MG63 (cell line): ENCODE measurements around the gene EYA2. TPM values are rescaled to one million over a fixed set of nuclear protein-coding genes. Genes with fewer than 3 reads are reported as not detected.
"Not testable (repeated sequence)": the region's sequence is repeated elsewhere in the genome, so short reads cannot be mapped to it uniquely, and the experiment has no call there.

Experiments used
- DNase-seq: peaks from one replicate; pipeline ENCODE4 v3.0.0-alpha.2; 2020
- H3K27me3 ChIP-seq: fragments of 250-450 bp; sonication (Bioruptor Pico); 2 replicates; pipeline ENCODE4 v1.5.1; 2020; ENCODE audit warnings: mild to moderate bottlenecking, moderate library complexity
- H3K36me3 ChIP-seq: fragments of 250-450 bp; sonication (Bioruptor Pico); 2 replicates; pipeline ENCODE4 v1.5.1; 2020; ENCODE audit warnings: mild to moderate bottlenecking, moderate library complexity
- H3K4me3 ChIP-seq: fragments of 250-450 bp; sonication (Bioruptor Pico); 2 replicates; pipeline ENCODE4 v1.5.1; 2020; ENCODE audit warnings: mild to moderate bottlenecking, moderate library complexity
- H3K9me3 ChIP-seq: fragments of 250-450 bp; sonication (Bioruptor Pico); 2 replicates; pipeline ENCODE4 v1.5.1; 2020; ENCODE audit warnings: mild to moderate bottlenecking, moderate library complexity
- total RNA-seq: library from RNA; depleted of rRNA; stranded (reverse); fragments of >200 nt; shearing (Covaris generic); gene quantifications from 2 replicates; pipeline ENCODE4 v1.2.3, GENCODE V29; 2014; ENCODE audit warnings: low replicate concordance

The EYA2 gene
- total RNA-seq, 1 experiment from 2014 or later: 37.0 TPM

- H3K27me3 ChIP-seq: no peaks in the 10 kb centered on the region
- no peak overlapping the region for H3K4me3 ChIP-seq
- H3K9me3 ChIP-seq: no peaks in the 10 kb centered on the region
- no peaks in the 10 kb centered on the region; the same call in 1 of the 2 replicates for H3K36me3 ChIP-seq
- DNase-seq: no peak
Observed at GRCh38 chr20:47202733-47203667, 308.4 kb downstream of the EYA2 start.

- H3K36me3 ChIP-seq: peaks cover 8% of the 10 kb centered on the region
- H3K4me3 ChIP-seq: no peak overlapping the region
- no peaks in the 10 kb centered on the region for H3K9me3 ChIP-seq
- peak; percentile 34 for DNase-seq
- no peaks in the 10 kb centered on the region for H3K27me3 ChIP-seq
Observed at GRCh38 chr20:47204008-47204849, 309.6 kb downstream of the EYA2 start.

GRCh38 chr20:47204850-47205122 is 310.1 kb downstream of the EYA2 start:
- H3K27me3 ChIP-seq, H3K4me3 ChIP-seq, DNase-seq, H3K9me3 ChIP-seq: not testable (repeated sequence)
- peaks cover 14% of the 10 kb centered on the region for H3K36me3 ChIP-seq

GRCh38 chr20:47205577-47206123 is 311.0 kb downstream of the EYA2 start:
- DNase-seq: peak; percentile 88
- H3K4me3 ChIP-seq: no peak overlapping the region

GRCh38 chr20:47206552-47206951 is 311.9 kb downstream of the EYA2 start:
- H3K27me3 ChIP-seq, DNase-seq, H3K9me3 ChIP-seq, H3K4me3 ChIP-seq: not testable (repeated sequence)
- peaks cover 29% of the 10 kb centered on the region for H3K36me3 ChIP-seq

More at GRCh38 chr20:47205577-47206123, 311.0 kb downstream of the EYA2 start:
- Histone ChIP-seq H3K27me3 (no peaks in the 10 kb centered on the region), H3K36me3 (peaks cover 20% of the 10 kb centered on the region), H3K9me3 (no peaks in the 10 kb centered on the region)

- Histone ChIP-seq H3K4me3 (no peak overlapping the region), H3K27me3 (no peaks in the 10 kb centered on the region), H3K36me3 (peaks cover 34% of the 10 kb centered on the region), H3K9me3 (no peaks in the 10 kb centered on the region)
- no peak for DNase-seq
Observed at GRCh38 chr20:47206962-47207641, 312.5 kb downstream of the EYA2 start.

- DNase-seq: no peak
- no peak overlapping the region for H3K4me3 ChIP-seq
- H3K36me3 ChIP-seq: peaks cover 49% of the 10 kb centered on the region
- H3K27me3 ChIP-seq: no peaks in the 10 kb centered on the region
- no peaks in the 10 kb centered on the region for H3K9me3 ChIP-seq
Observed at GRCh38 chr20:47208534-47209174, 314.0 kb downstream of the EYA2 start.

- Histone ChIP-seq H3K36me3 (peaks cover 58% of the 10 kb centered on the region), H3K27me3 (no peaks in the 10 kb centered on the region), H3K9me3 (no peaks in the 10 kb centered on the region), H3K4me3 (no peak overlapping the region)
- no peak for DNase-seq
Observed at GRCh38 chr20:47209982-47210381, 315.3 kb downstream of the EYA2 start.

- no peak overlapping the region for H3K4me3 ChIP-seq
- no peak for DNase-seq
- H3K9me3 ChIP-seq: no peaks in the 10 kb centered on the region
- H3K27me3 ChIP-seq: no peaks in the 10 kb centered on the region
- peaks cover 61% of the 10 kb centered on the region for H3K36me3 ChIP-seq
Observed at GRCh38 chr20:47210470-47210869, 315.8 kb downstream of the EYA2 start.

GRCh38 chr20:47211036-47211435 is 316.4 kb downstream of the EYA2 start:
- Histone ChIP-seq H3K4me3 (no peak overlapping the region), H3K27me3 (no peaks in the 10 kb centered on the region), H3K9me3 (no peaks in the 10 kb centered on the region), H3K36me3 (peaks cover 66% of the 10 kb centered on the region)
- DNase-seq: no peak

- DNase-seq: no peak
- Histone ChIP-seq H3K27me3 (no peaks in the 10 kb centered on the region), H3K36me3 (peaks cover 77% of the 10 kb centered on the region), H3K9me3 (no peaks in the 10 kb centered on the region), H3K4me3 (no peak overlapping the region)
Observed at GRCh38 chr20:47212606-47213207, 318.1 kb downstream of the EYA2 start.

- no peaks in the 10 kb centered on the region for H3K9me3 ChIP-seq
Observed at GRCh38 chr20:47213966-47214365, 319.3 kb downstream of the EYA2 start.

GRCh38 chr20:47215653-47216397 is 321.2 kb downstream of the EYA2 start:
- peak; percentile 50 for DNase-seq
- H3K36me3 ChIP-seq: peaks cover 77% of the 10 kb centered on the region
- H3K4me3 ChIP-seq: no peak overlapping the region
- no peaks in the 10 kb centered on the region for H3K27me3 ChIP-seq
- H3K9me3 ChIP-seq: no peaks in the 10 kb centered on the region

More at GRCh38 chr20:47213966-47214365, 319.3 kb downstream of the EYA2 start:
- DNase-seq: no peak
- peaks cover 79% of the 10 kb centered on the region for H3K36me3 ChIP-seq
- H3K27me3 ChIP-seq: no peaks in the 10 kb centered on the region
- no peak overlapping the region for H3K4me3 ChIP-seq

- Histone ChIP-seq H3K9me3 (no peaks in the 10 kb centered on the region), H3K27me3 (no peaks in the 10 kb centered on the region), H3K4me3 (no peak overlapping the region), H3K36me3 (peaks cover 73% of the 10 kb centered on the region)
- DNase-seq: no peak
Observed at GRCh38 chr20:47216819-47217410, 322.3 kb downstream of the EYA2 start.
